ENCODE measurements around the gene ARHGAP10.

DNA sequence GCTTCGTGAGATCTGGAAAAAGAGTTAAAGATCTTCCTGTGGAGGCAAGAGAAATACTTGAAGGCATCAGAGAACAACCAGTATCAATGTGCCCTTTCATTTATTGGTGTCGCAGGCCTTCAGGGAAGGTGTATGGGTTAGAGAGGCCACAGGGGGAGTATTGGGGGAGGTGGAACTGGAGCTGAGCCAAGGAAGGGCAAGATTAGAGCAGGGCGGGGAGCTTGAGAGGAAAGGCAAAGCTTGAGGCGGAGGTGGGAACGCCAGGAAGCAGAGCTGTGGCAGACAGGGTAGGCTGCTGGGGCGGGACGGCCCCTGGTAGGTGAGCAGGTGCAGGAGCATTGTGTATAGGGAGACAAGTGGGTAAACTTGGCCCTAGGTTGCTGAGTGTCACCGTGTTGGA, 329.9 kb downstream of the ARHGAP10 start:
- TF ChIP-seq, protein P1, sequence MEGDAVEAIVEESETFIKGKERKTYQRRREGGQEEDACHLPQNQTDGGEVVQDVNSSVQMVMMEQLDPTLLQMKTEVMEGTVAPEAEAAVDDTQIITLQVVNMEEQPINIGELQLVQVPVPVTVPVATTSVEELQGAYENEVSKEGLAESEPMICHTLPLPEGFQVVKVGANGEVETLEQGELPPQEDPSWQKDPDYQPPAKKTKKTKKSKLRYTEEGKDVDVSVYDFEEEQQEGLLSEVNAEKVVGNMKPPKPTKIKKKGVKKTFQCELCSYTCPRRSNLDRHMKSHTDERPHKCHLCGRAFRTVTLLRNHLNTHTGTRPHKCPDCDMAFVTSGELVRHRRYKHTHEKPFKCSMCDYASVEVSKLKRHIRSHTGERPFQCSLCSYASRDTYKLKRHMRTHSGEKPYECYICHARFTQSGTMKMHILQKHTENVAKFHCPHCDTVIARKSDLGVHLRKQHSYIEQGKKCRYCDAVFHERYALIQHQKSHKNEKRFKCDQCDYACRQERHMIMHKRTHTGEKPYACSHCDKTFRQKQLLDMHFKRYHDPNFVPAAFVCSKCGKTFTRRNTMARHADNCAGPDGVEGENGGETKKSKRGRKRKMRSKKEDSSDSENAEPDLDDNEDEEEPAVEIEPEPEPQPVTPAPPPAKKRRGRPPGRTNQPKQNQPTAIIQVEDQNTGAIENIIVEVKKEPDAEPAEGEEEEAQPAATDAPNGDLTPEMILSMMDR (conservative IDR thresholded peaks at IDR 0.05; ENCODE audit: low read depth, low read length): no peak
- no peak for TF ChIP-seq EZH2 (IDR thresholded peaks at IDR 0.05; ENCODE audit: low read length, unreplicated experiment)
